ENCODE measurements around the gene HLA-F.

DNA sequence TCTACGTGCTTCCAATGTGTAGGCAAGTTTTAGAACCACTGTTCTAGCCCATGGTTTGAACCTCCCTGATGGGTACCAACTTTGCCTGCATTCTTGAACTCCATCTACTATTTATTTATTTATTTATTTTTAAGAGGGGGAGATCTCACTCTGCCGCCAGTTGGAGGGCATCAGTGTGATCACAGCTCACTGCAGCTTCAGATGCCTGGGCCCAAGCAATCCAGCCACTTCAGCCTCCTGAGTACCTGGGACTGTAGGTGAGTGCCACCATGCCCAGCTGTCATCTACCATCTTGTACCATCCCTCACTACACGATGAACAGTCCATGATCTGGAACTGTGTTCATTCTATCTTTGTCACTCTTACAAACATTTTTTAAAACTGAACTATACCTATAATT, 28.2 kb downstream of the HLA-F start:
- TF ChIP-seq, protein P1, sequence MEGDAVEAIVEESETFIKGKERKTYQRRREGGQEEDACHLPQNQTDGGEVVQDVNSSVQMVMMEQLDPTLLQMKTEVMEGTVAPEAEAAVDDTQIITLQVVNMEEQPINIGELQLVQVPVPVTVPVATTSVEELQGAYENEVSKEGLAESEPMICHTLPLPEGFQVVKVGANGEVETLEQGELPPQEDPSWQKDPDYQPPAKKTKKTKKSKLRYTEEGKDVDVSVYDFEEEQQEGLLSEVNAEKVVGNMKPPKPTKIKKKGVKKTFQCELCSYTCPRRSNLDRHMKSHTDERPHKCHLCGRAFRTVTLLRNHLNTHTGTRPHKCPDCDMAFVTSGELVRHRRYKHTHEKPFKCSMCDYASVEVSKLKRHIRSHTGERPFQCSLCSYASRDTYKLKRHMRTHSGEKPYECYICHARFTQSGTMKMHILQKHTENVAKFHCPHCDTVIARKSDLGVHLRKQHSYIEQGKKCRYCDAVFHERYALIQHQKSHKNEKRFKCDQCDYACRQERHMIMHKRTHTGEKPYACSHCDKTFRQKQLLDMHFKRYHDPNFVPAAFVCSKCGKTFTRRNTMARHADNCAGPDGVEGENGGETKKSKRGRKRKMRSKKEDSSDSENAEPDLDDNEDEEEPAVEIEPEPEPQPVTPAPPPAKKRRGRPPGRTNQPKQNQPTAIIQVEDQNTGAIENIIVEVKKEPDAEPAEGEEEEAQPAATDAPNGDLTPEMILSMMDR (IDR thresholded peaks at IDR 0.05): no peak
- TF ChIP-seq POLR2A (IDR thresholded peaks at IDR 0.05) (no peak), EP300 (IDR thresholded peaks at IDR 0.05) (no peak), POLR2AphosphoS5 (IDR thresholded peaks at IDR 0.05) (no peak)
